Measurements from ENCODE around the gene TAOK3. TPM values are rescaled to one million over a fixed set of nuclear protein-coding genes. Genes with fewer than 3 reads are reported as not detected.

TAOK3 gene
- total RNA-seq, 4 donors from 2014 or later = 22.7 to 61.7 (median 38.8) TPM

- no peaks in the 10 kb centered on the region for H3K27me3 ChIP-seq
- WGBS = 89% methylated on average over 4 of the region's 4 CpGs
- TF ChIP-seq POLR2AphosphoS5 (IDR thresholded peaks at IDR 0.05) (no peak), CTCF (IDR thresholded peaks at IDR 0.05) (no peak), POLR2A (IDR thresholded peaks at IDR 0.05) (no peak), EP300 (IDR thresholded peaks at IDR 0.05) (no peak)
- H3K4me1 ChIP-seq = peaks cover 6% of the 10 kb centered on the region
- no peak overlapping the region for H3K27ac ChIP-seq
- H3K36me3 ChIP-seq = no peaks in the 10 kb centered on the region
- DNase-seq (ENCODE audit: low spot score in 2 of 2) = no peak
- H3K9me3 ChIP-seq = no peaks in the 10 kb centered on the region
- H3K4me3 ChIP-seq = no peak overlapping the region
Observed at GRCh38 chr12:118125743-118126118, 247.0 kb downstream of the TAOK3 start.

- TF ChIP-seq POLR2AphosphoS5 (IDR thresholded peaks at IDR 0.05) (no peak), POLR2A (IDR thresholded peaks at IDR 0.05) (no peak), CTCF (IDR thresholded peaks at IDR 0.05) (no peak), EP300 (IDR thresholded peaks at IDR 0.05) (no peak)
- H3K36me3 ChIP-seq = no peaks in the 10 kb centered on the region
- DNase-seq (ENCODE audit: low spot score in 2 of 2) = no peak
- peaks cover 11% of the 10 kb centered on the region for H3K4me1 ChIP-seq
- H3K4me3 ChIP-seq = no peak overlapping the region
- no peaks in the 10 kb centered on the region for H3K27me3 ChIP-seq
- H3K27ac ChIP-seq = no peak overlapping the region
- 97% methylated on average over 5 of the region's 5 CpGs for WGBS
- no peaks in the 10 kb centered on the region for H3K9me3 ChIP-seq
Observed at GRCh38 chr12:118124333-118124874, 248.3 kb downstream of the TAOK3 start.

GRCh38 chr12:118122264-118122663, 250.4 kb downstream of the TAOK3 start:
- H3K4me3 ChIP-seq = no peak overlapping the region
- H3K4me1 ChIP-seq = peaks cover 11% of the 10 kb centered on the region
- H3K27ac ChIP-seq = no peak overlapping the region
- WGBS = 89% methylated on average over 6 of the region's 6 CpGs
- TF ChIP-seq EP300 (IDR thresholded peaks at IDR 0.05) (no peak), CTCF (IDR thresholded peaks at IDR 0.05) (no peak), POLR2A (IDR thresholded peaks at IDR 0.05) (no peak), POLR2AphosphoS5 (IDR thresholded peaks at IDR 0.05) (no peak)
- H3K9me3 ChIP-seq = no peaks in the 10 kb centered on the region
- no peaks in the 10 kb centered on the region for H3K36me3 ChIP-seq
- DNase-seq (ENCODE audit: low spot score in 2 of 2) = no peak
- no peaks in the 10 kb centered on the region for H3K27me3 ChIP-seq

- H3K4me1 ChIP-seq = peaks cover 11% of the 10 kb centered on the region
- peak; percentile 78 to 83 for DNase-seq (ENCODE audit: low spot score in 2 of 2)
- no peaks in the 10 kb centered on the region for H3K9me3 ChIP-seq
- WGBS = 19% methylated on average over 8 of the region's 8 CpGs
- peak overlapping the region; percentile 51 for H3K27ac ChIP-seq
- no peaks in the 10 kb centered on the region for H3K36me3 ChIP-seq
- no peaks in the 10 kb centered on the region for H3K27me3 ChIP-seq
- TF ChIP-seq POLR2A (IDR thresholded peaks at IDR 0.05) (no peak), CTCF (IDR thresholded peaks at IDR 0.05) (peak in 1 of 2 donors; percentile 82)
- no peak overlapping the region for H3K4me3 ChIP-seq
Observed at GRCh38 chr12:118120579-118121363, 251.9 kb downstream of the TAOK3 start.

- no peak for DNase-seq (ENCODE audit: low spot score in 2 of 2)
- 90% methylated on average over 10 of the region's 10 CpGs for WGBS
- Histone ChIP-seq H3K4me3 (no peak overlapping the region), H3K9me3 (no peaks in the 10 kb centered on the region), H3K27me3 (no peaks in the 10 kb centered on the region), H3K4me1 (peaks cover 11% of the 10 kb centered on the region), H3K36me3 (no peaks in the 10 kb centered on the region), H3K27ac (no peak overlapping the region)
- TF ChIP-seq POLR2AphosphoS5 (IDR thresholded peaks at IDR 0.05) (no peak), CTCF (IDR thresholded peaks at IDR 0.05) (no peak), EP300 (IDR thresholded peaks at IDR 0.05) (no peak), POLR2A (IDR thresholded peaks at IDR 0.05) (no peak)
Observed at GRCh38 chr12:118119449-118119879, 253.2 kb downstream of the TAOK3 start.

Measured in suprapubic skin (tissue), 4 donors.